ENCODE data around the gene HSPA1A.
"Not testable (repeated sequence)": the region's sequence is repeated elsewhere in the genome, so short reads cannot be mapped to it uniquely, and the experiment has no call there.

Gene HSPA1A

DNA sequence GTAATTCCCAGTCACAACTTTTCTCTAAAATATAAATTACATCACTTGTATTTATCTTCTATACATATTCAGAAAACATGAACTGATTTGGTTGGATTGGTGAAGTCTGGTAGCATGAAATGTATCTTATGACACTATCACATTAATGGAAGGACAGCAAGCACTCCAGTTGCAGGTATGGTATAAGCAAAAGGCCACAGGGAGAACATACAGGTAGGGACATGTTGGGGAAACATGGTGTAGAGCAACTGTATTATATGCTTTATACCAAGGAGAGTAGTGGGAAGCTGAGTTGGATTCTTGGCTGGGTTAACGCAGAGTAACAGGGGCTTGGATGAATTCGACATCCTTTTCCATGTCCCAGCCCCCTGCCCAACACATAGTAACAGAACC is 18.4 kb upstream of the HSPA1A start:
- no peak overlapping the region for H3K9ac ChIP-seq (ENCODE audit: low read depth, low read length)
- H3K4me1 ChIP-seq (ENCODE audit: control insufficient read depth, insufficient read depth, low read length) = peaks cover 6% of the 10 kb centered on the region; the same call in 1 of the 2 replicates
- no peaks in the 10 kb centered on the region for H3K27me3 ChIP-seq (ENCODE audit: control insufficient read depth, insufficient read depth, low read length)

DNA sequence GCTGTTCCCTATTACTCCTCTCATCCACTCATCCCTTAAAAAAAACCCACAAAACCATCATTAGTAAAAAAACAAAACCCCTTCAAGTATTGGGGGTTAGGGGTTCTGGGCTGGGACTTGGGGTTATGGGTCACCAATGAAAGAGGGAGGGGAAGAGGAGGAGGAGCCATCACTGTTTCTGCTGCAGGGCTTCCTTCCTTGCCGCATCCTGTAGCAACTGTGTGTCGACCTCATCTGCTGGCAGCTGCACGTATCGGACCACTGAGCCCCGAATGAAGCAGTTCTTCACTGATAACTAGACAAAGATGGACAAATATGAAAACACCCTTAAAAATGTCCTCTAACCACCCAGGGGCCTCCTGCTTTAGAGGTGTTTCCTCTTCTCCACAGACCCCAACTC is 17.8 kb upstream of the HSPA1A start:
- Histone ChIP-seq H3K36me3 (ENCODE audit: control insufficient read depth, insufficient read depth, low read length) (peaks cover 36% of the 10 kb centered on the region), H3K4me3 (ENCODE audit: low read depth, low read length) (no peak overlapping the region)

More for the DNA sequence above, 18.4 kb upstream of the HSPA1A start:
- Histone ChIP-seq H3K27ac (ENCODE audit: low read depth, low read length) (no peak overlapping the region), H3K4me3 (ENCODE audit: low read depth, low read length) (no peak overlapping the region), H3K9me3 (ENCODE audit: control insufficient read depth, insufficient read depth, low read length) (no peaks in the 10 kb centered on the region), H3K36me3 (ENCODE audit: control insufficient read depth, insufficient read depth, low read length) (peaks cover 42% of the 10 kb centered on the region)

DNA sequence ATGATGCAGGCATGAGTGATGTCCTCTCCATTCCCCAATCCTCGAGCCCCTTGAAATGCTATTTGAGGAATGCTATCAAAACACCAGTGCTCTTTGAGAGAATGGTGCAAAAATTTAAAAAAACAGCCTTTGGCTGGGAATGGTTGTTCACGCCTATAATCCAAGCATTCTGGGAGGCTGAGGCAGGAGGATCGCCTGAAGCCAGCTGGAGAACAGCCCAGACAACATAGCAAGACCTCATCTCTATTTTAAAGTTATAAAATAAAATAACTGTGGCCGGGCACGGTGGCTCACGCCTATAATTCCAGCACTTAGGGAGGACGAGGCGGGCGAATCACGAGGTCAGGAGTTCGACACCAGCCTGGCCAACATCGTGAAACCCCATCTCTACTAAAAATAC is 15.6 kb upstream of the HSPA1A start:
- no peaks in the 10 kb centered on the region for H3K4me1 ChIP-seq (ENCODE audit: control insufficient read depth, insufficient read depth, low read length)
- no peak overlapping the region for H3K4me3 ChIP-seq (ENCODE audit: low read depth, low read length)
- no peak overlapping the region for H3K27ac ChIP-seq (ENCODE audit: low read depth, low read length)
- peaks cover 43% of the 10 kb centered on the region for H3K36me3 ChIP-seq (ENCODE audit: control insufficient read depth, insufficient read depth, low read length)
- no peak overlapping the region for H3K9ac ChIP-seq (ENCODE audit: low read depth, low read length)
- H3K27me3 ChIP-seq (ENCODE audit: control insufficient read depth, insufficient read depth, low read length) = no peaks in the 10 kb centered on the region
- H3K9me3 ChIP-seq (ENCODE audit: control insufficient read depth, insufficient read depth, low read length) = no peaks in the 10 kb centered on the region

More for the DNA sequence above, 17.8 kb upstream of the HSPA1A start:
- H3K4me1 ChIP-seq (ENCODE audit: control insufficient read depth, insufficient read depth, low read length) = peaks cover 6% of the 10 kb centered on the region; the same call in 1 of the 2 replicates
- no peaks in the 10 kb centered on the region for H3K9me3 ChIP-seq (ENCODE audit: control insufficient read depth, insufficient read depth, low read length)
- no peak overlapping the region for H3K9ac ChIP-seq (ENCODE audit: low read depth, low read length)
- H3K27me3 ChIP-seq (ENCODE audit: control insufficient read depth, insufficient read depth, low read length) = no peaks in the 10 kb centered on the region
- H3K27ac ChIP-seq (ENCODE audit: low read depth, low read length) = no peak overlapping the region

DNA sequence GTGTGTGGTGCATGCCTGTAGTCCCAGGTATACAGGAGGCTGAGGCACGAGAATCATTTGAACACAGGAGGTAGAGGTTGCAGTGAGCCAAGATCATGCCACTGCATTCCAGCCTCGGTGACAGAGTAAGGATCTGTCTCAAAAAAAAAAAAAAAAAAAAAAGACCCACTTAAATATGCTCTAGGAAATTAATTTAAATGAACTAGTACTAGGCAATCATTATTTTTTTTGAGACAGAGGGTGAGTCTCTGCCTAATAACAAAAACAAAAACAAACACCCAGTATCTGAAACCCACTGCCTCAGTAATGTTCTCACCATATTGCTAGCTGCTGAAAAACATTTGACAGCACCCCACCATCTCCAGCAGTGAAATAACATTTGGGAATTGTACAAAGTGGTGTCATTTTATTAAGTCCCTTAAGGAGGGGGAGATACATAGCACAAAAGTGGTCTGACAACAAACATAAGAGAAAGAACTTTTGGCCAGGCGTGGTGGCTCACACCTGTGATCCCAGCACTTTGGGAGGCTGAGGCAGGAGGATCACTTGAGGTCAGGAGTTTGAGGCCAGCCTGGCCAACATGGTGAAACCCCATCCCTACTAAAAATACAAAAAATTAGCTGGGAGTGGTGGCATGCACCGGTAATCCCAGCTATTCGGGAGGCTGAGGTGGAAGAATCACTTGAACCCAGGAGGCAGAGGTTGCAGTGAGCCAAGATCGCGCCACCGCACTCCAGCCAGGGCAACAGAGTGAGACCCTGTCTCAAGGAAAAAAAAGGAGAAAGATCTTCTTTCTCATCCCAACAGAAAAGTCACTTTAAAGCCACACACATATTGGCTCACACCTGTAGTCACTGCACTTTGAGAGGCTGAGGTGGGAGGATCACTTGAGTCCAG is 14.1 kb upstream of the HSPA1A start:
- H3K27ac ChIP-seq (ENCODE audit: low read depth, low read length); H3K27me3 ChIP-seq (ENCODE audit: control insufficient read depth, insufficient read depth, low read length); H3K4me3 ChIP-seq (ENCODE audit: low read depth, low read length); H3K9me3 ChIP-seq (ENCODE audit: control insufficient read depth, insufficient read depth, low read length); H3K4me1 ChIP-seq (ENCODE audit: control insufficient read depth, insufficient read depth, low read length); H3K9ac ChIP-seq (ENCODE audit: low read depth, low read length): not testable (repeated sequence)
- peaks cover 43% of the 10 kb centered on the region for H3K36me3 ChIP-seq (ENCODE audit: control insufficient read depth, insufficient read depth, low read length)

DNA sequence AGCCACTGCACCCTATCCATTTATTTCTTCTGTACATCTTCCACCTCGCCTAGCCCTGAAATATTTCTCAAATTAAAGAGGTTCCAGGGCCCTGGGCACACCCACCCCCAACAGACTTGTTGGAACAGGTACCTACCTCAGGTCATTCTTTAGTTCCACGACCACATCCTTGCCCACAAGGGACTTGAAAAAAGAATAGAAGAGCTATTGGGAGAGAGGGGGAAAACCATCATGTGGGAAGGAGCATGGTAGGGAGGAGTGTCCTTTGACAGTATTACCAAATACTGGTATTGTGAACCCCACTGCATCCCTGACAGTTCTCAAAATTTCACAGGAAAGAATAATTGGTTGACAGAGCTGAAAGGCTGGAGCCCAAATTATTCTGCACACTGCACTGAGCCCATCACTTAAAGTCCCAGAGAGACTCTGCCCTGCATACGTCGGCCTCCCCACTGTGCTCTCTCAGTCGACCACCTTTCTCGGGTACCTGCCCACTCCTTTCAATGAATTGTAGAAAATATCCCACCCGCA is 9.3 kb upstream of the HSPA1A start:
- Histone ChIP-seq H3K36me3 (ENCODE audit: control insufficient read depth, insufficient read depth, low read length) (peaks cover 25% of the 10 kb centered on the region), H3K9ac (ENCODE audit: low read depth, low read length) (peak overlapping the region; percentile 95), H3K4me1 (ENCODE audit: control insufficient read depth, insufficient read depth, low read length) (no peaks in the 10 kb centered on the region; the same call in 1 of the 2 replicates), H3K27me3 (ENCODE audit: control insufficient read depth, insufficient read depth, low read length) (no peaks in the 10 kb centered on the region), H3K27ac (ENCODE audit: low read depth, low read length) (peak overlapping the region; percentile 97), H3K4me3 (ENCODE audit: low read depth, low read length) (peak overlapping the region; percentile 95), H3K9me3 (ENCODE audit: control insufficient read depth, insufficient read depth, low read length) (no peaks in the 10 kb centered on the region)

DNA sequence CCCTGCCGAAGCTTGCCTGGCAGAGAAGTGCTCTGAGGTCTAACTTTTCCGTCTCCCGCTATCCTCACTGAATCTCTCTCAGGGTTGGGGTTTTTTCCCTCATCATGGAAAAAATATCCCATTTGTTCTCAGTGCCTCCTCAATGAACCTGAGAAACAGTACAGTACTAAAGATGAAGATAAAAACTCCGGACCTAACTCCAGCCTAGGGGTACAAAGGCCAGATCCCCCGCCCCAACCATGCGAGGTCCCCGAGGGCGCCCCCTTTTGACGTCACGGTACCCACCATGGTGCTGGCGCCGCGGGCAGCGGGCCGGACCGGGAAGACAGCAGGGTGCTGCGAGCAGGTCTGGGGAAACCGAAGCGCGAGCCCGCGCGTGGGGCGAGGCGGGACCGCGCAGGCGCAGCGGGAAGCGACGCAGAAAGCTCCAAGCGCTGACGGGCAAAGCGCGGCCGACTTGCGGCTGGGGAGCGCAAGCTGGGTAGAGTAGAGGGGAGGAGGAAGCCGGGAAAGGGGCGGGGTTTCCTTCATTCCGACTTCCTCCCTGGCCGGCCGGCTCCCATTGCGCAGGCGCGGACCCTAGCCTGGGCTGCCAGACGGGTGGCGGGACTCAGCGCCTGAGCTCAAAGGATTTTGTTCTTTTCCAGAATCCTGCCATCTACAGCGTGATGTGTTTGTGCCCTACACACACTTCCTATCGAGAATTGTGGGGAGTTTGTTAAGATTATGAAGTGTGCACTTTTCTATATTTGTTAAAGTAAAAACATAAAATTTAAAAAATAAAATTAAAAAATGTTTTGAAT is 8.7 kb upstream of the HSPA1A start, which contains the start of gene LSM2:
Gene LSM2 (minus strand): TSS at position 497 of the 803 bp plus-strand sequence. CDS start 209 bp downstream, at position 288.
- no peaks in the 10 kb centered on the region for H3K9me3 ChIP-seq (ENCODE audit: control insufficient read depth, insufficient read depth, low read length)
- H3K27me3 ChIP-seq (ENCODE audit: control insufficient read depth, insufficient read depth, low read length) = no peaks in the 10 kb centered on the region
- H3K36me3 ChIP-seq (ENCODE audit: control insufficient read depth, insufficient read depth, low read length) = peaks cover 19% of the 10 kb centered on the region
- peak within 1 kb of the TSS; percentile 95 for H3K9ac ChIP-seq (ENCODE audit: low read depth, low read length)
- H3K27ac ChIP-seq (ENCODE audit: low read depth, low read length) = peak within 1 kb of the TSS; percentile 97
- H3K4me3 ChIP-seq (ENCODE audit: low read depth, low read length) = peak within 1 kb of the TSS; percentile 95
- H3K4me1 ChIP-seq (ENCODE audit: control insufficient read depth, insufficient read depth, low read length) = no peaks in the 10 kb centered on the region; the same call in 1 of the 2 replicates

DNA sequence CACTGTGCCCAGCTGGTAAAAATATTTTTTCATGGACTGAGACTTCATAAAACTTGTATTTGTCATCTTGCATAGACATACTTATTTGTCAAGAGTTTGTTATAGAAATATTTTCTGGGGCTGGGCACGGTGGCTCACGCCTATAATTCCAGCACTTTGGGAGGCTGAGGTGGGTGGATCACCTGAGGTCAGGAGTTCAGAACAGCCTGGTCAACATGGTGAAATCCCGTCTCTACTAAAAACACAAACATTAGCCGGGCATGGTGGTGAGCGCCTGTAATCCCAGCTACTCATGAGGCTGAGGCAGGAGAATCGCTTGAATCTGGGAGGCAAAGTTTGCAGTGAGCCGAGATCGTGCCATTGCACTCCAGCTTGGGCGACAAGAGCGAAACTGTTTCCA is 6.7 kb upstream of the HSPA1A start:
- not testable (repeated sequence) for H3K4me3 ChIP-seq (ENCODE audit: low read depth, low read length); H3K9me3 ChIP-seq (ENCODE audit: control insufficient read depth, insufficient read depth, low read length); H3K4me1 ChIP-seq (ENCODE audit: control insufficient read depth, insufficient read depth, low read length); H3K9ac ChIP-seq (ENCODE audit: low read depth, low read length); H3K27me3 ChIP-seq (ENCODE audit: control insufficient read depth, insufficient read depth, low read length); H3K27ac ChIP-seq (ENCODE audit: low read depth, low read length); H3K36me3 ChIP-seq (ENCODE audit: control insufficient read depth, insufficient read depth, low read length)

DNA sequence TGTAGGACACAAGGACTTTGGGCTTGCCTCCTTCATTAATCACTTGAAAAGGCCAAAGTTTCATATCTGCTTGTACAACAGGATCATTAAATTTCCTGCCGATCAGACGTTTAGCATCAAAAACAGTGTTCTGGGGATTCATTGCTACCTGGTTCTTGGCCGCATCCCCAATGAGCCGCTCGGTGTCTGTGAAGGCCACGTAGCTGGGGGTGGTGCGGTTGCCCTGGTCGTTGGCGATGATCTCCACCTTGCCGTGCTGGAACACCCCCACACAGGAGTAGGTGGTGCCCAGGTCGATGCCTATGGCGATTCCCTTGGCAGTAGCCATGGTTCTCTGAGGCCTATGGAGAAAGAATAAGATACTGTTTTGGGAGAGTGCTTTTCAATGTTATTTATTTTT is 3.7 kb upstream of the HSPA1A start:
- H3K27ac ChIP-seq (ENCODE audit: low read depth, low read length) = no peak overlapping the region
- H3K36me3 ChIP-seq (ENCODE audit: control insufficient read depth, insufficient read depth, low read length) = no peaks in the 10 kb centered on the region
- no peak overlapping the region for H3K9ac ChIP-seq (ENCODE audit: low read depth, low read length)
- H3K4me3 ChIP-seq (ENCODE audit: low read depth, low read length) = no peak overlapping the region
- H3K4me1 ChIP-seq (ENCODE audit: control insufficient read depth, insufficient read depth, low read length) = peaks cover 4% of the 10 kb centered on the region; the same call in 1 of the 2 replicates
- no peaks in the 10 kb centered on the region for H3K9me3 ChIP-seq (ENCODE audit: control insufficient read depth, insufficient read depth, low read length)
- H3K27me3 ChIP-seq (ENCODE audit: control insufficient read depth, insufficient read depth, low read length) = no peaks in the 10 kb centered on the region

DNA sequence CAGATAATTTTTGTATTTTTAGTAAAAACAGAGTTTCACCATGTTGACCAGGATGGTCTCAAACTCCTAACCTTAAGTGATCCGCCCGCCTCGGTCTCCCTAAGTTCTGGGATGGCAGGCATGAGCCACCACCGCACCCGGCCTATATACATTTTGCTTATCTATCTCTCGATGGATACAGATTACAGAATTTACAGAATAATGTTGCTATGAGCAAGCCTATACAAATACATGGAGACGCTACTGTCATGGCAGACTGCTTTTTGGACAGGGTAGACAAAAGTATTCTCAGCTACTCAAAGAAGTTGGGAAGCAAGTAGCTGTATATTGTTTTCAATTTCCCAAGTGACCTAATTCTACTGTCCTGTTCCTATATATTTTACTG is 1.9 kb upstream of the HSPA1A start:
- Histone ChIP-seq H3K27ac (ENCODE audit: low read depth, low read length) (peak overlapping the region; percentile 64), H3K4me1 (ENCODE audit: control insufficient read depth, insufficient read depth, low read length) (peaks cover 7% of the 10 kb centered on the region; the same call in 1 of the 2 replicates), H3K9me3 (ENCODE audit: control insufficient read depth, insufficient read depth, low read length) (no peaks in the 10 kb centered on the region), H3K4me3 (ENCODE audit: low read depth, low read length) (no peak overlapping the region), H3K27me3 (ENCODE audit: control insufficient read depth, insufficient read depth, low read length) (no peaks in the 10 kb centered on the region), H3K36me3 (ENCODE audit: control insufficient read depth, insufficient read depth, low read length) (no peaks in the 10 kb centered on the region), H3K9ac (ENCODE audit: low read depth, low read length) (no peak overlapping the region)

DNA sequence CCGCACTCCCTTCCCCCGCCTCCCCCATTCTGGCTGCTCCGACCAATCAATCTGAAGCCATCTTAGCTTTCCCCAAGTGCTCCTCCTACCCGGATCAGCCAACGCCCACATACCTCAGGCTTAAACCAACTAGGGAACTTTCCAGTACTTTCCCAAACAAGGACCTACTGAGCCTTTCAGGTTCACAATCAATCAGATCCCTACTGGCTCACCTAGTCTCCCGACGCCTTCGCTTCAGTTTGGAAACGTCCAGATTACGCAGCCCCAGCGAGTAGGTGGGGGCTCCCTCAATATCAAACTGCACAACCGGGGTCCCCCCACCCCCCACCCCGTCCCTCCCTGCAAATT is 692 bp upstream of the HSPA1A start:
- Histone ChIP-seq H3K9me3 (ENCODE audit: control insufficient read depth, insufficient read depth, low read length) (no peaks in the 10 kb centered on the region), H3K4me1 (ENCODE audit: control insufficient read depth, insufficient read depth, low read length) (peaks cover 10% of the 10 kb centered on the region; the same call in 1 of the 2 replicates), H3K4me3 (ENCODE audit: low read depth, low read length) (peak overlapping the region; percentile 65), H3K27me3 (ENCODE audit: control insufficient read depth, insufficient read depth, low read length) (no peaks in the 10 kb centered on the region), H3K27ac (ENCODE audit: low read depth, low read length) (peak overlapping the region; percentile 100), H3K36me3 (ENCODE audit: control insufficient read depth, insufficient read depth, low read length) (no peaks in the 10 kb centered on the region), H3K9ac (ENCODE audit: low read depth, low read length) (peak overlapping the region; percentile 46)
